Measurements from ENCODE around the gene ABCA13. TPM values are rescaled to one million over a fixed set of nuclear protein-coding genes. Genes with fewer than 3 reads are reported as not detected.
A peak's percentile ranks its signal among the peaks of the same experiment; 100 is the strongest.

The ABCA13 gene
- total RNA-seq, 1 donor from 2014 or later, result not detected

DNA sequence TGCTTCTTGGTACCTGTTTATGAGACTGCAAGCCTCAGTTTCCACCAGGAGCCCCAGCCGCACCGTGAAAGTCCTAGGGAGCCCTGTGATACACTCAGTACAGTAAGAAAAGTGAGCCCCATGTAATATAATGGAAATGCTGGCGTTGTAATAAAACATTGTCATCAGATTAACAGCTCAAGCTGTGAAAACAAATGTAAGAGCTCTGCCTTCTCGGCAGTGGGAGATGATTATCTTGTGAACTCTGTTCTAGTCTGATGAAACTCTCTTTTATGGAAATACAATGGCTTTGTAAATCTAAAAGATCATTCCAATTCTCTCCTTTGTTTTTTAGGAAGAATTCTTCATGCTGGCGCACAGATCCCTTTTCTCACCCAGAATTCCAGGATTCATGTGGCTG is 299.9 kb downstream of the ABCA13 start:
- peaks cover 10% of the 10 kb centered on the region for H3F3A ChIP-seq (ENCODE audit: low read depth)
- H3K9me3 ChIP-seq (ENCODE audit: low read depth), result no peaks in the 10 kb centered on the region
- H4K20me1 ChIP-seq (ENCODE audit: low read depth), result no peaks in the 10 kb centered on the region
- H3K9me3 Mint-ChIP-seq, result peaks cover 3% of the 10 kb centered on the region
- peaks cover 2% of the 10 kb centered on the region for H3K27me3 Mint-ChIP-seq (ENCODE audit: insufficient read depth, low read depth)
- H3K36me3 ChIP-seq, result no peaks in the 10 kb centered on the region
- H3K27me3 ChIP-seq, result no peaks in the 10 kb centered on the region
- H3K4me3 ChIP-seq, result no peak overlapping the region
- H3K9ac ChIP-seq, result no peak overlapping the region
- no peak overlapping the region for H2AFZ ChIP-seq (replicated peaks)
- peaks cover 39% of the 10 kb centered on the region for H3K4me1 Mint-ChIP-seq
- TF ChIP-seq, protein P1, sequence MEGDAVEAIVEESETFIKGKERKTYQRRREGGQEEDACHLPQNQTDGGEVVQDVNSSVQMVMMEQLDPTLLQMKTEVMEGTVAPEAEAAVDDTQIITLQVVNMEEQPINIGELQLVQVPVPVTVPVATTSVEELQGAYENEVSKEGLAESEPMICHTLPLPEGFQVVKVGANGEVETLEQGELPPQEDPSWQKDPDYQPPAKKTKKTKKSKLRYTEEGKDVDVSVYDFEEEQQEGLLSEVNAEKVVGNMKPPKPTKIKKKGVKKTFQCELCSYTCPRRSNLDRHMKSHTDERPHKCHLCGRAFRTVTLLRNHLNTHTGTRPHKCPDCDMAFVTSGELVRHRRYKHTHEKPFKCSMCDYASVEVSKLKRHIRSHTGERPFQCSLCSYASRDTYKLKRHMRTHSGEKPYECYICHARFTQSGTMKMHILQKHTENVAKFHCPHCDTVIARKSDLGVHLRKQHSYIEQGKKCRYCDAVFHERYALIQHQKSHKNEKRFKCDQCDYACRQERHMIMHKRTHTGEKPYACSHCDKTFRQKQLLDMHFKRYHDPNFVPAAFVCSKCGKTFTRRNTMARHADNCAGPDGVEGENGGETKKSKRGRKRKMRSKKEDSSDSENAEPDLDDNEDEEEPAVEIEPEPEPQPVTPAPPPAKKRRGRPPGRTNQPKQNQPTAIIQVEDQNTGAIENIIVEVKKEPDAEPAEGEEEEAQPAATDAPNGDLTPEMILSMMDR (IDR thresholded peaks at IDR 0.05), result no peak
- no peak for TF ChIP-seq EZH2 (IDR thresholded peaks at IDR 0.05)
- TF ChIP-seq EZH2phosphoT487 (IDR thresholded peaks at IDR 0.05), result no peak
- H3K4me3 Mint-ChIP-seq, result no peak overlapping the region
- peak overlapping the region; percentile 53 for H3K27ac ChIP-seq
- H3K36me3 Mint-ChIP-seq, result peaks cover 2% of the 10 kb centered on the region
- no peaks in the 10 kb centered on the region for H3K79me2 ChIP-seq (ENCODE audit: low read depth)
- H3K4me2 ChIP-seq, result peak overlapping the region; percentile 40
- no peak overlapping the region for H3K27ac Mint-ChIP-seq
- H3K4me1 ChIP-seq, result peaks cover 58% of the 10 kb centered on the region
- peak; percentile 38 for DNase-seq (ENCODE audit: low spot score)

DNA sequence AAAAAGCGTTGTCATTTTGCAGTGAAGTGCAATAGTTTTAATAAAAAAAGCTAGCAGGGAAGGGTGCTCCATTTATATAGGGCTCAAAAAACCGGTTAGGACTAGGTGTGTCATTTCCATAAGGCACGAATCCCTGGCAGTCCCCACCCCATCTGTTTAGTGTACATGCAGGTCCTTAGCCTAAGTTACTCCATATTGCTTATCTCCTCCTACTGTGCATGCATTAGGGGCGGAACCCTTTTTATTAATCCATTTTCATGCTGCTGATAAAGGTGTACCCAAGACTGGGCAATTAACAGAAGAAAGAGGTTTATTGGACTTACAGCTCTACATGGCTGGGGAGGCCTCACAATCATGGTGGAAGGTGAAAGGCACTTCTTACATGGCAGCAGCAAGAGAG is 301.4 kb downstream of the ABCA13 start:
- no peak overlapping the region for H3K9ac ChIP-seq

DNA sequence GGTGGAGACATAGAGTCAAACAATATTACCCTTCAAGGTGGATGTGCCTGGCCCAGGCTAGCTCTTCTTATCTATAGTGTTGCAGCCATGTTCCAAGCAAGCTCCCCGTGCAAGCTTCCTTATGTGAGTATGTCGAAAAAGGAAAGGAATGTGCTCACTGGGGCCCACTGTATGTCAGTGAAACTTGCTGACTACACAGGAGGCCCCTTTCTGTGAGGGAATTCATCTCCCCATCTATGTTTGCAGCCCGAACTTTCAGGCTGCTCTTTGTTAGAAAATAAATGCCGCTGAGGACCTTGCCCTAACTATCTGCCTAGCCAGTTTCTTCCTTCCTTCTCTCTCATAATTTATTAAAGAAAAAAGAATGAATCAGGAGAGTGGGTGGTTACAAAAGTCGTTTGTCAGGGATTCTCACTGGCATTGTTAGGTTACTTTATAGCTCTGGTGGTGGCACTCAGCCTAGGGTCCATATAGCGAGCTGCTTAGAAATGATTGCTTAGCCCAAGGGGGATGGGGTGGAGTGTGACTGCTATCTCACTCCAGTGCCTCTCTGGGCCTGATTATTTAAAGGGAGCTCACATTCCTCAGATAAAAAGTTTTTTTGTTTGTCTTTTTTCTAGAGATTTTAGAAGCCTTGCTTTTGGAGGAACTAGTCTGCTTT is 302.1 kb downstream of the ABCA13 start:
- peak overlapping the region; percentile 53 for H2AFZ ChIP-seq (replicated peaks)
- H4K20me1 ChIP-seq (ENCODE audit: low read depth), result no peaks in the 10 kb centered on the region
- TF ChIP-seq EZH2phosphoT487 (IDR thresholded peaks at IDR 0.05) (no peak), EZH2 (IDR thresholded peaks at IDR 0.05) (no peak)
- TF ChIP-seq, protein P1 (IDR thresholded peaks at IDR 0.05), result no peak
- no peaks in the 10 kb centered on the region for H3K27me3 ChIP-seq
- H3K4me2 ChIP-seq, result no peak overlapping the region
- H3K79me2 ChIP-seq (ENCODE audit: low read depth), result no peaks in the 10 kb centered on the region
- Mint-ChIP-seq H3K9me3 (peaks cover 3% of the 10 kb centered on the region), H3K4me3 (no peak overlapping the region), H3K36me3 (peaks cover 2% of the 10 kb centered on the region), H3K27me3 (ENCODE audit: insufficient read depth, low read depth) (peaks cover 2% of the 10 kb centered on the region), H3K4me1 (peaks cover 28% of the 10 kb centered on the region), H3K27ac (no peak overlapping the region)
- no peak overlapping the region for H3K4me3 ChIP-seq
- DNase-seq (ENCODE audit: low spot score), result no peak
- H3K9ac ChIP-seq, result no peak overlapping the region
- peak overlapping the region; percentile 6 for H3K27ac ChIP-seq
- no peaks in the 10 kb centered on the region for H3K9me3 ChIP-seq (ENCODE audit: low read depth)
- H3F3A ChIP-seq (ENCODE audit: low read depth), result peaks cover 10% of the 10 kb centered on the region
- H3K4me1 ChIP-seq, result peaks cover 50% of the 10 kb centered on the region
- H3K36me3 ChIP-seq, result no peaks in the 10 kb centered on the region

More for the DNA sequence above, 301.4 kb downstream of the ABCA13 start:
- Mint-ChIP-seq H3K36me3 (peaks cover 2% of the 10 kb centered on the region), H3K4me1 (peaks cover 32% of the 10 kb centered on the region), H3K27me3 (ENCODE audit: insufficient read depth, low read depth) (peaks cover 2% of the 10 kb centered on the region), H3K4me3 (no peak overlapping the region), H3K9me3 (peaks cover 3% of the 10 kb centered on the region), H3K27ac (no peak overlapping the region)
- H3K4me3 ChIP-seq, result no peak overlapping the region
- no peaks in the 10 kb centered on the region for H3K9me3 ChIP-seq (ENCODE audit: low read depth)
- no peaks in the 10 kb centered on the region for H4K20me1 ChIP-seq (ENCODE audit: low read depth)
- H3K79me2 ChIP-seq (ENCODE audit: low read depth), result no peaks in the 10 kb centered on the region
- DNase-seq (ENCODE audit: low spot score), result no peak
- H3K36me3 ChIP-seq, result no peaks in the 10 kb centered on the region
- no peak overlapping the region for H2AFZ ChIP-seq (replicated peaks)
- H3K4me1 ChIP-seq, result peaks cover 50% of the 10 kb centered on the region
- H3K27ac ChIP-seq, result no peak overlapping the region
- no peaks in the 10 kb centered on the region for H3K27me3 ChIP-seq
- TF ChIP-seq EZH2phosphoT487 (IDR thresholded peaks at IDR 0.05), result no peak
- TF ChIP-seq EZH2 (IDR thresholded peaks at IDR 0.05), result no peak
- TF ChIP-seq, protein P1 (IDR thresholded peaks at IDR 0.05), result no peak
- H3F3A ChIP-seq (ENCODE audit: low read depth), result peaks cover 10% of the 10 kb centered on the region
- no peak overlapping the region for H3K4me2 ChIP-seq

Data from neural progenitor cell (in vitro differentiated cells).